Ovary (tissue), 3 donors: ENCODE data around the gene RNFT2.
"Not testable (repeated sequence)": the region's sequence is repeated elsewhere in the genome, so short reads cannot be mapped to it uniquely, and the experiment has no call there.

Experiments
- EP300 ChIP-seq: sonication (generic); formaldehyde crosslinking; IDR thresholded peaks from one replicate; pipeline ENCODE4 v1.6.1; 2017; ENCODE audit warnings: antibody characterized with exemption
- POLR2A ChIP-seq: fragments of 450-650 bp; IDR thresholded peaks from one replicate; pipeline ENCODE4 v1.6.1; 2017; ENCODE audit warnings: antibody characterized with exemption, mild to moderate bottlenecking, moderate library complexity
- TF ChIP-seq, protein P1 (sequence below), 3 donors: fragments of 450-650 bp in 2 of 3; fragments of 200-600 bp in 1 of 3; IDR thresholded peaks; one replicate each; pipeline versions ENCODE4 v1.5.1 to v1.8.0; 2016 to 2022; ENCODE audit warnings: antibody characterized with exemption in 3 of 3, mild to moderate bottlenecking in 1 of 3
- donor health status: DM: no; HTN: no; CAD: no.

DNA sequence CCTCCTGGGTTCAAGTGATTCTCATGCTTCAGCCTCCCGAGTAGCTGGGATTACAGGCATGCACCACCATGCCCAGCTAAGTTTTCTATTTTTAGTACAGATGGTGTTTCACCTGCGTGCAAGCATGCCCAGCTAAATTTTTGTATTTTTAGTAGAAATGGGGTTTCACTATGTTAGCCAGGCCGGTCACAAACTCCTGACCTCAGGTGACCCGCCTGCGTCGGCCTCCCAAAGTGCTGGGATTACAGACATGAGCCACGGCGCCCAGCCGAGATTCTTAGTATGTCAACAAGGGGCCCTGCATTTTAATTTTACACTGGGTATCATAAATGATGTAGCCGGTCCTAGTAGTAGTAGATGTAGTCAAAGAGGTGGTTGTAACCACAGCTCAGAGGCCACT is 76.7 kb downstream of the RNFT2 start:
- not testable (repeated sequence) for TF ChIP-seq POLR2A, EP300
- TF ChIP-seq, protein P1, sequence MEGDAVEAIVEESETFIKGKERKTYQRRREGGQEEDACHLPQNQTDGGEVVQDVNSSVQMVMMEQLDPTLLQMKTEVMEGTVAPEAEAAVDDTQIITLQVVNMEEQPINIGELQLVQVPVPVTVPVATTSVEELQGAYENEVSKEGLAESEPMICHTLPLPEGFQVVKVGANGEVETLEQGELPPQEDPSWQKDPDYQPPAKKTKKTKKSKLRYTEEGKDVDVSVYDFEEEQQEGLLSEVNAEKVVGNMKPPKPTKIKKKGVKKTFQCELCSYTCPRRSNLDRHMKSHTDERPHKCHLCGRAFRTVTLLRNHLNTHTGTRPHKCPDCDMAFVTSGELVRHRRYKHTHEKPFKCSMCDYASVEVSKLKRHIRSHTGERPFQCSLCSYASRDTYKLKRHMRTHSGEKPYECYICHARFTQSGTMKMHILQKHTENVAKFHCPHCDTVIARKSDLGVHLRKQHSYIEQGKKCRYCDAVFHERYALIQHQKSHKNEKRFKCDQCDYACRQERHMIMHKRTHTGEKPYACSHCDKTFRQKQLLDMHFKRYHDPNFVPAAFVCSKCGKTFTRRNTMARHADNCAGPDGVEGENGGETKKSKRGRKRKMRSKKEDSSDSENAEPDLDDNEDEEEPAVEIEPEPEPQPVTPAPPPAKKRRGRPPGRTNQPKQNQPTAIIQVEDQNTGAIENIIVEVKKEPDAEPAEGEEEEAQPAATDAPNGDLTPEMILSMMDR (IDR thresholded peaks at IDR 0.05): not testable (repeated sequence)
